Osteoblast (primary cell): ENCODE measurements around the gene ANKRD66. TPM values are rescaled to one million over a fixed set of nuclear protein-coding genes. Genes with fewer than 3 reads are reported as not detected.
"Not testable (repeated sequence)": the region's sequence is repeated elsewhere in the genome, so short reads cannot be mapped to it uniquely, and the experiment has no call there.

Source experiments
- DNase-seq: peaks from one replicate; pipeline ENCODE4 v3.0.0; 2011; ENCODE audit warnings: low spot score, mixed read lengths; ENCODE audit not compliant: insufficient read length; ENCODE audit errors: missing footprints
- H2AFZ ChIP-seq: 2 replicates; pipeline ENCODE4 v1.6.0; 2011; ENCODE audit warnings: mild to moderate bottlenecking, low read length
- H3K27ac ChIP-seq: 2 replicates; pipeline ENCODE4 v1.5.1; 2011; ENCODE audit warnings: mild to moderate bottlenecking, low read depth, low read length, moderate library complexity
- H3K27me3 ChIP-seq: 2 replicates; pipeline ENCODE4 v1.6.0; 2012; ENCODE audit warnings: mild to moderate bottlenecking, control low read depth, inconsistent platforms, low read length, moderate library complexity; ENCODE audit not compliant: insufficient read depth
- H3K36me3 ChIP-seq: 2 replicates; pipeline ENCODE4 v1.5.1; 2011; ENCODE audit warnings: mild to moderate bottlenecking, low read length, control low read depth, moderate library complexity; ENCODE audit not compliant: insufficient read depth
- H3K4me1 ChIP-seq: 2 replicates; pipeline ENCODE4 v1.5.1; 2011; ENCODE audit warnings: mild to moderate bottlenecking, low read length, control low read depth, moderate library complexity; ENCODE audit not compliant: insufficient read depth
- H3K4me2 ChIP-seq: 2 replicates; pipeline ENCODE4 v1.6.0; 2011; ENCODE audit warnings: mild to moderate bottlenecking, low read length; ENCODE audit not compliant: insufficient read depth
- H3K4me3 ChIP-seq: fragments of 200-600 bp; sonication (generic); 3 replicates; pipeline ENCODE4 v1.5.1; 2012; ENCODE audit warnings: mild to moderate bottlenecking, low read length, inconsistent platforms; ENCODE audit not compliant: insufficient read depth
- H3K79me2 ChIP-seq: 2 replicates; pipeline ENCODE4 v1.6.0; 2012; ENCODE audit warnings: mild to moderate bottlenecking, low read length, control low read depth, inconsistent platforms; ENCODE audit not compliant: insufficient read depth
- H3K9me3 ChIP-seq: 2 replicates; pipeline ENCODE4 v1.5.1; 2011; ENCODE audit warnings: low read depth, low read length, control low read depth
- H4K20me1 ChIP-seq: 2 replicates; pipeline ENCODE4 v1.6.0; 2012; ENCODE audit warnings: mild to moderate bottlenecking, low read length, control low read depth; ENCODE audit not compliant: insufficient read depth
- total RNA-seq: library from RNA; depleted of rRNA; stranded (reverse); fragments of >200 nt; gene quantifications from 2 replicates; pipeline ENCODE4 v1.2.3, GENCODE V29; 2012
- TF ChIP-seq, protein P1 (sequence below): IDR thresholded peaks from 2 replicates; pipeline ENCODE4 v1.5.1; 2011; ENCODE audit warnings: mild to moderate bottlenecking, low read depth, low read length, moderate library complexity; ENCODE audit errors: extremely low read depth

The ANKRD66 gene
- total RNA-seq, 1 donor: not detected

DNA sequence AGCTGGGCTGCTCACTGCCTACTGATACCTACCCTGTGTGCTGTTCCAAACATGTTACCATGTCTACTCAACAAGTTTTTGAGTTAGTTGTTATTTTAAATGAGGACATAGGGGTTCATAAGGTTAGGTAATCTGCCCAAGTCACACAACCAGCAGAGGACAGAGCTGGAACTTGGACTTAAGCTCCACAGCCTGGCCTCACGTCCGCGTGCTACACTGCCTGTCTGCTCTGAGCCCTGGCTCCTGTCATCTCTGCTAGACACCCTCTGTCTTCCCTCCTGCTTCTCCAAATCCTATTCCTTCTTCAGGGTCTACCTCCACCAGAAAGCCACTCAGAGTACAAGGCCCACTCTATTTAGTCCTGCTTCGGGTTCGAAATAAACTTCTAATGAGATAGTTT is 18.2 kb downstream of the ANKRD66 start:
- H3K36me3 ChIP-seq: no peaks in the 10 kb centered on the region
- H3K27ac ChIP-seq: no peak overlapping the region
- no peaks in the 10 kb centered on the region for H3K27me3 ChIP-seq
- H3K9me3 ChIP-seq: no peaks in the 10 kb centered on the region
- TF ChIP-seq, protein P1, sequence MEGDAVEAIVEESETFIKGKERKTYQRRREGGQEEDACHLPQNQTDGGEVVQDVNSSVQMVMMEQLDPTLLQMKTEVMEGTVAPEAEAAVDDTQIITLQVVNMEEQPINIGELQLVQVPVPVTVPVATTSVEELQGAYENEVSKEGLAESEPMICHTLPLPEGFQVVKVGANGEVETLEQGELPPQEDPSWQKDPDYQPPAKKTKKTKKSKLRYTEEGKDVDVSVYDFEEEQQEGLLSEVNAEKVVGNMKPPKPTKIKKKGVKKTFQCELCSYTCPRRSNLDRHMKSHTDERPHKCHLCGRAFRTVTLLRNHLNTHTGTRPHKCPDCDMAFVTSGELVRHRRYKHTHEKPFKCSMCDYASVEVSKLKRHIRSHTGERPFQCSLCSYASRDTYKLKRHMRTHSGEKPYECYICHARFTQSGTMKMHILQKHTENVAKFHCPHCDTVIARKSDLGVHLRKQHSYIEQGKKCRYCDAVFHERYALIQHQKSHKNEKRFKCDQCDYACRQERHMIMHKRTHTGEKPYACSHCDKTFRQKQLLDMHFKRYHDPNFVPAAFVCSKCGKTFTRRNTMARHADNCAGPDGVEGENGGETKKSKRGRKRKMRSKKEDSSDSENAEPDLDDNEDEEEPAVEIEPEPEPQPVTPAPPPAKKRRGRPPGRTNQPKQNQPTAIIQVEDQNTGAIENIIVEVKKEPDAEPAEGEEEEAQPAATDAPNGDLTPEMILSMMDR: no peak
- no peak overlapping the region for H3K4me3 ChIP-seq
- H3K79me2 ChIP-seq: no peaks in the 10 kb centered on the region
- H3K4me1 ChIP-seq: no peaks in the 10 kb centered on the region
- no peak overlapping the region for H2AFZ ChIP-seq
- no peaks in the 10 kb centered on the region for H4K20me1 ChIP-seq
- DNase-seq: no peak
- H3K4me2 ChIP-seq: no peak overlapping the region

DNA sequence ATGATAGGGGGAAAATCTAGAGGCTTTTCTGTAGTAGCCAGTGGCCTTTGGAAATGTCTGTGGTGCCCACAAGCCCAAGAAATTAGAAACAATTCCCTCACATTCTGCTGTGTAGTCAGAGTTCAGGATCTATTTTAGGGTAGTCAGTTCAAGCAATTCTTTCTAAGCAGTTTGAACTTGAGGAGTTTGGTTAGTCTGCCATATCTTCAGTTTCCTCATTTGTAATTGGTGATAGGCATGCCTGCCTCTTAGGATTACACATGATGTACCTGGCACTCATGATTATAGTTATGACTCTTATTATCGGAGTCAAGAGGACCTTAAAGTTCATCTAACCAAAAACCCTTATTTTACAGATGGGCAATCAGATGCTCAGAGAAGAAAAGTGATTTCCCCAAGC is 25.3 kb downstream of the ANKRD66 start:
- Histone ChIP-seq H3K79me2 (no peaks in the 10 kb centered on the region), H3K36me3 (no peaks in the 10 kb centered on the region), H3K27me3 (no peaks in the 10 kb centered on the region), H3K27ac (no peak overlapping the region), H3K4me2 (no peak overlapping the region), H3K4me1 (no peaks in the 10 kb centered on the region), H4K20me1 (no peaks in the 10 kb centered on the region), H3K4me3 (no peak overlapping the region), H2AFZ (no peak overlapping the region), H3K9me3 (no peaks in the 10 kb centered on the region)
- TF ChIP-seq, protein P1: no peak
- peak; percentile 14 for DNase-seq

DNA sequence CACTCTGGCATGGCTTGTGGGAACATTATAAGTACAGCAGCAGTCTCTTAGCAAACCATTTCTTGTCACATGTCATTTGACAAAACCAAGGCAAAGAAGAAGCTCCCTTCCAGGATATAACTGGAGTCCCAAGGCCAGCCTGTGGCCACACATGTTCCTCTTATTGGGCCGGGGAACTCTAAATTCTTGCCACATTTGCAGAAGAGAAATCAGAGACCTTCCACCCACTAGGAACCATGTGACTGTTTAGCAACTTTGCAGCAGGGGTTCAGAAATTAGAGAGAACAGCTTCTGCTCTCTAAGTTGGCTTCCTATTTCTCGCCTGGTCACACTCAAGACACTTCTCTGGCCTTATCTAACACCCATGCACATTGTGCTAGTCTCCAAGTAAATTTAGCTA is 26.0 kb downstream of the ANKRD66 start:
- Histone ChIP-seq H3K4me1 (no peaks in the 10 kb centered on the region), H4K20me1 (no peaks in the 10 kb centered on the region), H3K79me2 (no peaks in the 10 kb centered on the region), H3K27me3 (no peaks in the 10 kb centered on the region), H3K36me3 (no peaks in the 10 kb centered on the region), H3K4me2 (no peak overlapping the region), H2AFZ (no peak overlapping the region), H3K9me3 (no peaks in the 10 kb centered on the region), H3K4me3 (no peak overlapping the region), H3K27ac (no peak overlapping the region)
- TF ChIP-seq, protein P1: no peak
- no peak for DNase-seq

DNA sequence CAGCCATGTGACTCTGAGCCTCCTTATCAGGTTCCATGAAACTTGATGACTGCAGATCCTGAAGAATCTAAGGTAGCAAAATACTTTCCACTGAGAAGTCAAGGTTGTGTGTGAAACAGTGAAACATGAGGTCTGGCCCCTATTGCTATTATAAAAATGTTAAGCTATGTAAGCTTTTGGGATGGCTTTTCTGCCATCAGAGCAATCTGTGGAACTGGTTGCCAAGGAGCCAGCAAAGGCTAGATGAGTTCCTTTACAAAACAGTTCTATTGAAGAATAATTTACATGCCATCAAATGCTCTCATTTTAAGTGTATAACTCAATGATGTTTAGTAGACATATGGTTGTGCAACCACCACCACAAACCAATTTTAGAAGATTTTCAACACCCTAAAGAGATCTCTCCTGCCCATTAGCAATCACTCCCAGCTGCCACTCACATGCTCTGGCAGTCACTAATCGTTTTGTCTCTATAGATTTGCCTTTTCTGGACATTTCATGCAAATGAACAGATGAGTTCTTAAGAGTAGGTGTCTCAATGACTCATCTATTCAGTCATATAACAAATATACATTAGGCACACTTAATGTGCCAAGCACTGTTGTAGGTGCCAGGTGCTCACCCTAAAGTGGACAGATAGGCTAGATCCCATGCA is 26.6 kb downstream of the ANKRD66 start:
- TF ChIP-seq, protein P1: no peak

DNA sequence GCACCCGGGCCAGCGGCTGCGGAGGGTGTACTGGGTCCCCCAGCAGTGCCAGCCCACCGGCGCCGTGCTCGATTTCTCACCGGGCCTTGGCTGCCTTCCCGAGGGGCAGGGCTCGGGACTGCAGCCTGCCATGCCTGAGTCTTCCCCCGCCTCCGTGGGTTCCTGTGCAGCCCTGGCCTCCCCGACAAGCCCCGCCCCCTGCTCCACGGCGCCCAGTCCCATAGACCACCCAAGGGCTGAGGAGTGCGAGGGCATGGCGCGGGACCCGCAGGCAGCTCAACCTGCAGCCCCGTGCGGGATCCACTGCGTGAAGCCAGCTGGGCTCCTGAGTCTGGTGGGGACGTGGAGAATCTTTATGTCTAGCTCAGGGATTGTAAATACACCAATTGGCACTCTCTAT is 28.0 kb downstream of the ANKRD66 start:
- not testable (repeated sequence) for H3K27ac ChIP-seq, H4K20me1 ChIP-seq, H3K27me3 ChIP-seq, H3K79me2 ChIP-seq, DNase-seq, H3K4me3 ChIP-seq, H3K4me1 ChIP-seq, H2AFZ ChIP-seq, H3K4me2 ChIP-seq, H3K36me3 ChIP-seq, H3K9me3 ChIP-seq

More for the DNA sequence above, 26.6 kb downstream of the ANKRD66 start:
- H3K9me3 ChIP-seq: no peaks in the 10 kb centered on the region
- H3K27ac ChIP-seq: no peak overlapping the region
- no peaks in the 10 kb centered on the region for H3K4me1 ChIP-seq
- no peak for DNase-seq
- no peak overlapping the region for H3K4me2 ChIP-seq
- no peaks in the 10 kb centered on the region for H3K79me2 ChIP-seq
- H4K20me1 ChIP-seq: no peaks in the 10 kb centered on the region
- no peaks in the 10 kb centered on the region for H3K27me3 ChIP-seq
- H3K4me3 ChIP-seq: no peak overlapping the region
- H2AFZ ChIP-seq: no peak overlapping the region
- no peaks in the 10 kb centered on the region for H3K36me3 ChIP-seq
